HG02642 (cell line): ENCODE measurements around the gene AATK.
A peak's percentile ranks its signal among the peaks of the same experiment; 100 is the strongest.

Source experiments
- ATAC-seq: cut with Tn5 transposase; IDR thresholded peaks from one replicate; pipeline ENCODE4 v1.9.1; 2021; ENCODE audit warnings: mild to moderate bottlenecking; ENCODE audit not compliant: unreplicated experiment, poor library complexity

AATK gene

DNA sequence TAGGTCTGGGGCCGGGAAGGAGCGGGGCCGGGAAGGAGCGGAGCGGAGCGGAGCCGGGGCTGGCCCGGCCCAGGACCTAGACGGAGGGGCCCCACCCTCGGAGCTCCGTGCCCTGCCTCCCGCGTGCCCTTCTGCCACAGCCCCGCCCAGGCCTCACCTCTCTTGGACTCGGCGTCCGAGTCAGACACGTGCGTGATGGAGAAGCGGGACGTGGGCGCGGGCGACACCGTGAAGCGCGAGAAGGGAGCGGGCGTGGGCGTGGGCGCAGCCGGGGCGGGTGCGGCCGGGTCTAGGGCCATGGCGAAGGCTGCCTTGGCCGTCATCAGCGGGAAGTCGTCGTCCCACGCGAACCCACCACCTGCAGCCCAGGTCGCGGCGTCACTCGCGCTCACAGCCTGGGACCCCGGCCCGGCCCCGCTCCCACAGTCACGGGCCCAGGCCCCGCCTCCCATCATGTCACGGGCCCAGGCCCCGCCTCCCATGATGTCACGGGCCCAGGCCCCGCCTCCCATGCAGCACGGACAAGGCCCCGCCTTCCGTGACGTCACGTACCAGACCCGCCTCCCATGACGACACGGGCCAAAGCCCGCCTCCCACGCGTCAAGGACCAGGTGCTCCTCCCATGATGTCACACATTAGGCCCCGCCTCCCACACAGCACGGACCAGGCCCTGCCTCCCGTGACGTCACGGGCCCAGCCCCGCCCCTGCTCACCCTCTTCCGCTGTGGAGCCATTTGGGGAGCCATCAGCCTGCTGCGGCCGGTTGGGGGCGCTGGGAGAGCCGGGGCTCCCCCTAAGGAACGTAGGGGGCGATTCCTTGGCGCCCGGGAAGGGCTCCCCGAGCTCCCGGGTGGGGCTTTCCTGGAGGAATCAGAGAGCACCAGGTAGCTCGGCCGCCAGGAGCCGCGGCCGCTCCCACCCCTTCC is 46.5 kb downstream of the AATK start:
- ATAC-seq, result no peak

DNA sequence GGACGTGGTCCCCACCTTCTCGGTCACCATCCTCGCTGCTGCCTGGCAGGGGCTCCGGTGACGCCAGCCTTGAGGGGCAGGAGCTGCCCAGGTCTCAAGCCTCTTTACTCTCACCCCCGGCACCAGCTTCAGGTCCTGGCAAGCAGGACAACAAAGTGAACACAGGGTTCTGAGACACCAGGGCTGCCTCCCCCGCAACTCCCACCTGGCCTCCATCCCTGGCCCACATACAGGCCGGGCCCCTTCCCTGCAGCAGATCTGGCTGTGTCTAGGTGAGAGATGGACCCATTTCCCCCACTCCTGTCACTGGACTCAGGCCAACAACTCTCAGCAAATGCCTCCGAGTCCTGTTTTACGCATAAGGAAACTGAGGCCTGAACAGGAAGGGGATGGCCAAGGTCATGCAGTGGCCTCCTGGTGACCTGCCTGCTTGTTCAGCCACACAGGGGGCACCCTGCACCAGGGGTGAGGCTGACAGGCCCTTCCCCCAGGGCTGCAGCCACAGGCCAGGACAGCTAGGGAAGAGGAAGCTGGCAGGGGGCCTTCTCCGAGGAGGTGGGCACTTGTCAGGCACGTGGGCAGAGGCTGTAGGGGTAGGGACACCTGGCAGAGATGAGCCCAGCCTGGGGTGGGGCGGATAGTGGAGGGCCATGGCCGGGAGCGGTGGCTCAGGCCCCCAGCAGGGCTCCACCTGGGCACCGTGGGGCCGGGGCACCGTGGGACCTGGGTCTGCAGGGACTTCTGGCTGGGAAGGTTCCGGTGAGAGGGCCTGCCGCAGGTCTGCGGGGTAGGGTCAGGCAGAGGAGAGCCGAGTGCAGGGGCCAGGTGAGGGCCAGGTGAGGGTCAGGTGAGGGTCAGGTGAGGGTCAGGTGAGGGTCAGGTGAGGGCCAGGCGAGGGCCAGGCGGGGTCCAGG is 47.5 kb downstream of the AATK start:
- no peak for ATAC-seq

DNA sequence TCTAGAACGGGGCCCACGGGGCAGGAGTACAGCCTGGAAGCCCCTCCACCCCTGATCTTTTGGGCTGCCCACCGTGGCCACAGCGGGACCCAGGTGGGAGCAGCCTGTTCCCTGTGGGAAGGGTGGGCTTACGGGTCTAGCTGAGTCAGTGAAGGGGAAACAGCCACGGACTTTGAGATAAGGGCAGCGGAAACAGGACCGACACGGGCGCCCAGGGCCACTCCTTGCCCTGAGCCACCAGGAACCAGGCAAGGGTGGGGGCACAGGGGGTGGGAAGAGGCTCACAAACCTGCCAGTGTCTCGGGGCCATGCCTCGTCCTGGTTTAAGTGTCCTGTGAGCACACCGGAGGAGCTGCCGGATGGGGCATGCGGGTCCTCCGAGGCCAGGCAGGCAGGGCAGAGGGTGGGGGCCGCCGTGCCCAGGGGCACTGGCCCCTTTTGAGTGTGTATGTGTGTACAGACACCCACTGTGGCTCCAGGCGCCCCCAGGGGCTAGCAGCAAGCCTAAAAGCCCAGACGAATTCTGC is 48.3 kb downstream of the AATK start:
- ATAC-seq, result no peak

DNA sequence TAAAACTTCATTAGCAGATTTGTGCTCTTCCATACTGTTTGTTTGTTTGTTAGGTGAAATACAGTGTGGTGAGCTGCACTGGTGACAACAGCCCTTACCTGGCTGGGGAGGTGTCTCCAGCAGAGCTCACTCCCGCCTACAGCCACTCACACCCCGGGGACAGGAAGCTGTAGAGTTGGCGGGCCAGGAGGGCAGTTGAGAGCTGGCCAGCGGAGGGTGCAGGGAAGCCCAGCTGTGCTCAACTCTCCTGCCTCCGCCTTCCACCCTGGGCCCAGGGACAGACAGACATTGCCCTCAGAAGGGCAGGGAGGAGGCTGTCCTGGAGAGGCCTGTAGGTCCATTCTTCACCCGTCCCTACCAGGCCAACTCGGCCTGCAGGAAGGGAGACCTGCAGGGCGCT is 49.3 kb downstream of the AATK start:
- no peak for ATAC-seq

DNA sequence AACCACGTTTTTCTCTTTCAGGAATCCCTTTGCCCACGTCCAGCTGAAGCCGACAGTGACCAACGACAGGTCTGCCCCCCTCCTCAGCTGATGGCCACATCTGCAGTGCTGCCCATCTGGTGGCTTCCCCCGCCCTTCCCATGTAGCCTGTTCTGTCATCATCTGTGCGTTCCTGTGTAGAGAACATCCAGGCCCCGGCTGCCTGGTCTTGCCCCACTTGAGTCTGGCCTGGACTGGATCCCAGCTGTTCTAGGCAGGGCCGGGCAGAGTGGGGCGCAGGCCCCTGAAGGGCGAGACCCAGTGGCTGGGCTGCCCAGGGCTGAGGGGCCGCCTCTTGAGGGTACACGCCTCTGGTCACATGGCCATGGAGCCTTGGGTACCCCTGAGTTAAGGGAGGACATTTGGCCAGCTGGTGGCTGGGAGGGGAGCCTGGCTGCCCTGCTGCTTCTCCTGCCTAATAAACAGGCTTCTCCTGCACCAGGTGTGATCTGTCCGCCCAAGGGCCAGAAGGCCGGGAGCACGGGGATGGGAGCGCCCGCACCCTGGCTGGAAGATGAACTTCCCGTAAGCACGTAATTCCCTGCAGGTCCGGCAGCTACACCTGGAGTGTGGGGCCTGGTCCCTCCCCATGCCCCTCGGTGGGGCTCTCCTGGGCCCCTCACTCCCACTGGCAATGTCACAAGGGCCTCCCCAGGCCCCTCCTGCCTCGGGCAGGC is 50.1 kb downstream of the AATK start:
- no peak for ATAC-seq

DNA sequence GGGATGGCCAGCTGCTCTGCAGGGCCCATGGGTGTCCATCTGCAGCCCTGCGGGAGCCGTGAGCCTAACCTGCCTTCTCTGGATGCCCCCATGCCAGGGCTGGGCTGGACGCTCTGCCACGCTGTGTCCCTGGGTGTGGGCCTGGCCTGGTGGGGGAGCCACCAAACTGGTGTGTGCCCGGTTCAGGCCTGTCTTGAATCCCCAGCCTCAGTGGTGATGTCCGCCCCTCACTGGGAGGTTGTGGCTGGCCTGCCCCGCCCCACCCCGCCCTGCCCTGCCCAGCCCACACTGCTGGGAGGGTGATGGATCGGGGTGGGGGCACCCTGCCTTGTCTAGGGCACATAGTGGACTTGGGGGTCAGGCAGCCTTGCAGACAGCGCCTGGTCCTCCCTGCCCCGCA is 50.8 kb downstream of the AATK start:
- no peak for ATAC-seq

DNA sequence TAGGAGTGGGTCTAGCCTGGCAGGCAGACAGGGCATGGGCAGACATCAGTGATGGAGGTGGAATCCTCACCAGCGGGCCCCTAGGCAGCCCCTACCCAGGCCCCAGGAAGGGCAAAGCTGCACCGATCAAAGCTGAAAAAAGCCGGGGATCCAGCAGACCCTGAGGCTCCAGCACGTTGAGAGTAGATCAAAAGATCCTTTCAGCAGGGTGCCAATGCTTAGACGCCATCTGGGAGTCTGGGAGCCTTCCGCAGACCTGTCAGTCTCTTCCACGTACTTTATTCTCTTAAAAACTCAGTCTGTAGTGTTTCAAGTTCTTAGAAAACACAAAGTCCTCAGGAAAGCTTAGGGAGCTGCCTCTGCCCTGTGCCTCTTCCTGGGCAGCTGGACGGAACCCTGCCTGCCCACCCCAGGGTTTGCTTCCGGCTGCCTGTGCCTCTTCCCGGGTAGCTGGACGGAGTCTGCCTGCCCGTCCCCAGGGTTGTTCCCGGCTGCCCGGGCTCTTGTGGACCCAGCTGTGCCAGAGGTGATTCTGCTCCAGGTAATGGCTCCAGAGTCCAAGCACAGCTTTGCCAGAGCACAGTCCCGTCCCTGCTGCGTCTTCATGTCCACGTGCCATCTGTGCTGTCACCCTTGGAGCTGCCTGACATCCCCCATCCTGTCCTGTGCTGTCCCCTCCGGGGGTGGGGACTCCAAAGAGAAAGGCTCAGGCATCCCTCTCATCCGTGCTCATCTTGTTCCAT is 51.5 kb downstream of the AATK start:
- no peak for ATAC-seq

DNA sequence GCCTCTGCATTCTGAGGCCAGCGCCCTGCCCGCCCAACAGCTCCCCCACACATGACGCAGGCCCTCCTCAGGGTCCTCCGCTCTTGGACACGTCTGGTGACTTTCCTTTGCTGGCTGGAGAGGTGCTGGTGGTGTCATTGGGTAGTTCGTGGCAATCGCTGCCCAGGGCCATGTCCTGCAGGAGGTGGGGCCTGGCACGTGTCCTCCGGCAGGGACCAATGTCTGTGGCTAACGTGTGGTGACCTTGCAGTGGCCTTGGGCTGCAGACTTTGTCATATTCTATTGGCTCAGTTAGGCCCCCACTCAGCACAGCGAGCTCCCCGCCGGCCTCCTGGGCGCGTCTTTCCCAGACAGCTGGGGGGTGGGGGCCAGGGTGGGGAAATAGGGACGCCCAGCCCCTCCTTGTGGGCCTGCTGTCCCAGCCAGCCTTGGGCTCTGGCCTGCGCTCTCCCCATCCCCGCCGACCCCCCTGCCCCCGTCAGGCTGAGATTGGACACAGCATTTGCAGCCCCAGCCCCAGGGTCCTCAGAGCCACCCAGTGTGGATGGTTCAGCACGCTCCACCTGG is 52.8 kb downstream of the AATK start:
- no peak for ATAC-seq

DNA sequence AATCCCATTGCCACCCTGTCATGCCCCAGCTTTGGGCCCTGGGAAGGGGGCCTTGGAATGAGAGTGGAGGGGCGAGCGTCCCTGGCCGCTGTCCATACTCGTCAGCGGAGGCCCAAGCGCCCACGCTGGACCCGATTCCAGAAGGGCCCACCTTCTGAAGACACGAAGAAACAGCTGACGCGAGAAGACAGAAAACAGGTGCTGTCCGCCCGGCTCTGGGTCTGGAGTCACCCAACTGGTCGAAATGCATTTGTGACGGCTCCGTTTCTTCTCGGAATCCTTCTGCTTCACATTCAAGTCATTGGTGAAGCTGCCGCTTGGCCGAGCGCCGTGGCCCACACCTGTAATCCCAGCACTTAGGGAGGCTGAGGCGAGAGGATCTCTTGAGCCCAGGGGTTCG is 53.6 kb downstream of the AATK start:
- ATAC-seq, result no peak

DNA sequence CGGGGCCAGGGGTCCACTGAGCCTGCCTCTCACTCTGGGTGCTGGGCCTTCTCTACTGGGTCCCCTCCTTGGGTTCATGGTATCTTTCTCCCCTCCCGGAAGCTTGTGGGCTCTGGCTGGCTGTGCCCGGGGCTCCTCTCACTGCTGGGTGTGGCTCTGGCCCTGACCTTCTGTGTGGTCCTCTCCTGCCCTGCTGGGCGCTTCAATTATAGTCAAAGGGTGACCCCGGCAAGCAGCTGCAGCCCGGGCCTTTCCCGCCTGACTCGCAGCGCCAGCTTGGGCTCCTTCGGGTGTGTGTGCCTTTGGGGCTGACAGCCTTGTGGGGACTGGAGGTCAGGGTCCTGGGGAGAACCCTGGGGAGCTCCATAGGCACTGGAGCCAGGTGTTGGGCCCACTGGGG is 55.0 kb downstream of the AATK start:
- ATAC-seq, result no peak

DNA sequence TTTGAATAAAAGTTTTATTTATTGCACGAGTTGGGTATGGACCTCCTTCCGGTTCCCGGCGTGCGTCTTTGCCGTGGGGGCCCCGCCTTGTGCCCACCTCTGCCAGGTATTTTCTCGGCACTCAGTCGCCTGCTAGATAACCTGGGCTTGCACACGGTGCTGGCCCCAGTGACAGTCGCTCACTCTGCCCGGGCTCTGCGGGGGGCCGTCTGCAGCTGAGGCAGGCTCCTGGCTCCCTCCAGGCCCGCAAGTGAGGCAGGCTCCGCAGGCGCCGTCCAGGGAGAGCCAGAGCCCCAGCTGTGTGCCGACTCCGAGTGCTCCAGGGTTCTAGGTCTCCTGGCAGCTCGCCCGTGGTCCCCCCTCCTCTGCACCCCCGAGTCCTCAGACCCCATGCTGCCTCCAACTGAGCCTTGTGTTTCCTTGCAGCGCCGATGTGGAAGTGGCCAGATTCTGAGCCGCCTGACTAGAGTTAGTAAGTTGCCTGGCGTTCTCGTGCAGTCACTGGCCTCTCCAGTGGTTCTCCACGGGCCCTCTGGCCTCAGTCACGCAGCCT is 55.5 kb downstream of the AATK start:
- no peak for ATAC-seq

DNA sequence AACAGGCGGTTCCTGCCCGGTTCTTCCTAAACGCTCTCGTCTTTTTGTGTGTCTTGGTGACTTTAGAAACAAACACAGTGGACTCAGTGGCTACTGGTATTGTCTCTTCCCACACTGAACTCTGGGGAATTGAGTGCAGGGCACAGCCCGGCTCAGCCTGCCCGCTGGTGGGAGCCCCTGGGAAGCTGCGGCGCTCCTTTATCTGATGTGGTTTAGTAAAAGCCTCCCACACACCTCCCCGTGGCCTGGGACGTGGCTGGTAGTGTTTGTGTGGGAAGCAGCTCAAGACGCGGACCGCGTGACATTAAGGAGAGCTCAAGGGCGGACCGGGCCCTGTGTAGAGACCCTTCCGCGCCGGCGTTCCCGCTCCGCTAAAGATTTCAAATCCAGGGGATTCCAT is 56.1 kb downstream of the AATK start:
- no peak for ATAC-seq

DNA sequence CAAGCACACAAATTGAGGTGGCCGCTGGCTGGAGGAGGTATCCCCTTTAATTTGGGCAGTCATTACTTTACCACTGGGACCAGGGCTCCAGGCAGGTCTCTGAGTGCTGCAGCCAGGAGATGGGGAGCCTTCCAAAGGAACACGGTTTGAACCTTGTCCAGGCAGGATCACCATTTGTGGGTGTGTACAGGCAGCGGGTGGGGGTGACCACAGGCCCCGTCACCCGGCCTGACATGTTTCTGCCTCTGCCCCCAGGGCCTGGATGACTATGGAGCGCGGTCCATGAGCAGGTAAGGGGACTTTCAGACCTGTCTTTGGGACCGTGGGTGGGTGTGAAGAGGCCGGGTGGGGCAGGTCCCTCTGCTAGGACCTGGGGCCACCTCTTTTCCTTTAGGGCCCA is 57.8 kb downstream of the AATK start:
- no peak for ATAC-seq

DNA sequence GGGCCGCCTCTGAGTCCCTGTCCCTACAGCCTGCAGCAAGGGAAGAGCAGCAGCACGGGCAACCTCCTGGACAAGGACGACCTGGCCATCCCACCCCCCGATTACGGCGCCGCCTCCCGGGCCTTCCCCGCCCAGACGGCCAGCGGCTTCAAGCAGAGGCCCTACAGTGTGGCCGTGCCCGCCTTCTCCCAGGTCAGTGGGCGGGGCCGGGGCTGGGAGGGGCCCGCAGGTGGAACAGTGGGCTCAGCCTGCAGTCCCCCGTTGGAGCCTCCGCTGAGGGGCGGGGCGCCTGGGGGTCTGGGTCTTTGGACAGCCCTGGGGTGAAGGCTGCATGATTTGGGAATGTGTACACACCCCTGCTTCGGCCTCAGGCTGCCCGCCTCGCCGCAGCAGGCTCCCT is 59.3 kb downstream of the AATK start:
- ATAC-seq, result no peak

DNA sequence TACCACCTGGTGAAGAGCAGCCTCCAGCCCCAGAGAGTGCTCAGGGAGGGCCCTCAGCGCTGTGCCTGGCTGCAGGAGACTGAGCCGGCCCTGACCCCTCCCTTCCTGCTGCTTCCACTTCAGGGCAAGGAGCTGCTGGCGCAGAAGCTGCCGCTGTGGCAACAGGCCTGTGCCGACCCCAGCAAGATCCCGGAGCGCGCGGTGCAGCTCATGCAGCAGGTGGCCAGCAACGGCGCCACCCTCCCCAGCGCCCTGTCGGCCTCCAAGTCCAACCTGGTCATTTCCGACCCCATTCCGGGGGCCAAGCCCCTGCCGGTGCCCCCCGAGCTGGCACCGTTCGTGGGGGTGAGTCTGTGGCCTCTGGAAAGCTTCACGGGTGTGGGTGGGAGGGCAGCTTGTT is 62.6 kb downstream of the AATK start:
- ATAC-seq, result no peak

DNA sequence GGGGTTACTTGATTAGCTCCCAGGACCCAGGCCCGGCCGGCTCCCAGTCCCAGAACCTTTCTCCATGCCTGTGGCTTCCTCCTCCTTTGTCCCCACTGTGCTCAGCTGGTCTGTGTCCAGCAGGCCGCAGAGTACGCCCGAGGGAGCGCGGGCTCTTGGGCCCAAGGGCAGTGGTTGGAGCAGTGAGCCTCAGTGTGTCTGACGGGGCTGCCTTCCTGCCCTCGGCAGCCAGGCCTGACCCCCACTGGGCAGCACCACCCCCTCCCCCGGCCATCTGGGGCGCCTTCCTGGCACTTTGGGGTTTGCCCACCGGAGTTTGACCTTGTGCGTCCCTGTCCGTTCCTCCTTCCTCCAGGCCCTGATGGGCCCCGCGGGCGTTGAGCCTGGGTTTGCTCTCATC is 63.2 kb downstream of the AATK start:
- ATAC-seq, result no peak

DNA sequence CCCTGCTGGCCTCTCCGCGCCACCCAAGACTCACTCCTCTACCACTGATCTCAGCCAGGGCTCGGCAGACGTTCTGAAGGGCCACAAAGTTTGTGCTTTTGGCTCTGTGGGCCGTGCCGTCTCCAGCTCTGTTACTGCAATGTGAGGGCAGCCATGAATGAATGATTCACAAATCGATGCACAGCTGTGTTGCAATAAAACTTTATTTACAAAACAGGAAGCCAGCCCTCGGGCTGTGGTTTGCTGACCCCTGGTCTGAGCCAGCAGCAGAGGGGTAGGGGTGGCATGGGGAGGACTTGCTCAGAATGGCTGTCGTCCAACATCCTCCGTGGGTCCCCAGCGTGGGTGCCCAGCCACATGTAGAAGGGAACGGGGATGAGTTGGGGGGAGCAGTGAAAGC is 63.7 kb downstream of the AATK start:
- no peak for ATAC-seq

DNA sequence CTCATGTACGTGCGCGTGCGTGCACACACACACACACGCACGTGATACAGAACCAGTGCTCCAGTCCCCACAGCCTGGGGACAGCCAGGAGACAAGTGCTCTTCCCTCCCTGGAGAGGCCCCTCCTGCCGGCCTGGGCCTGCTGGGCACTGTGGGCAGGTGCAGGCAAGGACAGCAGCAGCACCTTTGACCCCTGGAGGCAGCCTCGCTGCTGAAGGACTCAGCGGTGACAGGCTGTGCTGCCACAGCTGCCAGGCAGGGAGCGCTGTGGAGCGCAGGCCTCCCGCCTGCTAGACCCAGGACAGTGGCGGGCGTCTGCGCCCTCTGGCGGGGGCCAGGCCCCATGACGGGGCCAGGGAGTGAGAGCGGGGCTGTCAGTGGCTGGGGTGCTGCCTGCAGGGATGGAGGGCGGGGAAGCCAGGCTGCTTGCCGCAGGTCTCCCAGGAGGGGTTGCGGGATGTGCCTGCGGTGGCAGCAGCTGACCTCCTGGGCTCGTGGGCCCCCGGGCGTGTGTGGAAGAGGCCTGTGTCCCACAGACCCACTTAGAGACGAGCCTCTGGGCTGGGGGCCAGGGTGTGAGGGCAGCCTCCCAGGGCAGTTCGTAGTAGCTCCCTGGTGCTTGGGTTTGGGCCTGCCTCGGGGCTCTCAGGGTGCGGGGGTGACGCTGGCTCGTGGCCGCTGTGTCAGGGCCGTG is 64.3 kb downstream of the AATK start:
- peak; percentile 82 for ATAC-seq

DNA sequence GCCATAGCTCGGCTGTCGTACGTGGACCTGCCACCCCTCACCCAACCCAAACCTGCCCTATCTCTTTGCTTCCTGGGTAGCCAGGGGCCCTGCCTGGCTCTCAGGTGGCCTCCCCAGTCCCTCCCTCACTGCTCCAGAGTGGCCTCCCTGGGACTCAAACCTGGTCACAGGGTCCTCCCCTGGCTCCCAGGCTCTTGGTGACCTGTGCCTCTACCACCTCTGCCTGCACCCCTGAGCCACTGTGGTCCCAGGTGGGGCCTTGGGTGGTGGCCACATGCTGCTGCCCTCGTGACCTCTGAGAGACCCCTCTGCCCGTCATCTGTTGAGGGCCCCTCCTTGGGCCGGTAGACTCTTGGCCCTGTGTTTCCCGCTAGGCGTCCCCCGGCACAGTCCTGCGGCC is 65.4 kb downstream of the AATK start:
- ATAC-seq, result no peak
